Measurements from ENCODE around the gene KLHL22.

Gene KLHL22

GRCh38 chr22:20434264-20434751 is 61.3 kb downstream of the KLHL22 start:
- no peak for DNase-seq (ENCODE audit: low read depth in 2 of 2, low spot score in 1 of 2)

DNA sequence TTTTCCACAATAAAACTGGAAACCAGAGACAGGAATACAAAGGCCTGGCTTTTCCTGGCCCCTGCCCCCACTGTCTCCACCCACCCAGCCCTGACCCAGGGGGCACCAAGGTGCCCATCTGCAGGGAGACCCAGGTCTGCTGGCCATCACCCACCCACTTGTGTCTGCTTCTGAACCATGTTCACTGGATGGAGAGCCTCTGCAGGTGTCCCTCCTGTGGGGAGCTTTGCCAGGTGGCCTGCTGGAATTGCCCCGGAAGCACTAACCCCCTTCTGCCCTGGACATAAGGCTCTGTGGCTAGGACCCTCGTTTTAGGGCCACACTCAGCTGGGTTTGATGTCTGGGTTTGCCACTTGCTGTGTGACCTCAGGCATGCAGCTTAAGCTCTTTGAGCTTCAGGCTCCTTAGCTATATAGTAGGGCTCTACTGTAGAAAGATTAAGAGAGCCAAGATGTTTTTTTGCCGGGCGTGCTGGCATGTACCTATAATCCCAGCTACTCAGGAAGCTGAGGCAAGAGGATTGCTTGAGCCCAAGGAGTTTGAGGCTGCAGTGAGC is 61.8 kb downstream of the KLHL22 start:
- no peak for DNase-seq (ENCODE audit: low read depth in 2 of 2, low spot score in 1 of 2)

GRCh38 chr22:20433191-20433590 is 62.4 kb downstream of the KLHL22 start:
- DNase-seq (ENCODE audit: low read depth in 2 of 2, low spot score in 1 of 2) = no peak

- no peak for DNase-seq (ENCODE audit: low read depth in 2 of 2, low spot score in 1 of 2)
These were observed 63.3 kb downstream of the KLHL22 start for GRCh38 chr22:20432244-20432686.

DNA sequence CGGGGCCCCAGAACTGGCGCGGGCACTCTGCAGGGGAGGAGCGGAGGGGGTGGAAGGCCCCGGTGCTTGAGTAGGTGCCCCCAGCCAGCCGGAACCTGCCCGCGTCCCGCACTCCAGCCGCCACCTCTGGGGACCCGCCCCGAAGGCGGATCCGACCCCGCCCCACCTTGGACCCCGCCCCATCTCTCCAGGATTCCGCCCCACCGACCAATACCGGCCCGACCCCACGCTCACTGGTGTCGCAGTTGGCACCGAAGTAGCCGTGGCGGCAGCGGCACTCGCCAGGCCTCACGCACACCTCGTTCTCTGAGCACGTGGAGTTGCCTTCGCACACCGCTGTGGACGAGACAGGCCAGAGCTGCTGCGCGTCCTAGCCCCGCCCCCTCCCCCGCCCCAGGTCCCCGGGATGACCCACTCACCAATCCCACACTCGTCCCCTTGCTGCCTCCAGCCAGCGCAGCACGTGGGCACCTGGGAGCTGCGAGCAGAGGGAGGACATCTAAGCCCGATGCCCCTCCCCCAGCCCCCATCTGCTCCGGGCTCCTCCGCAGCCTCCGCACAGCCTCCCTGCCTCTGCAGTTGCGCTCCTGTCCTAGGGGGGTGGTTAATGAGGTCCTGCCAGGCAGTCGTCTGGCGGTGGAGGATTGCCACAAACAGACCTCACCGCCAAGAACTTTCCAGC is 63.9 kb downstream of the KLHL22 start:
- DNase-seq (ENCODE audit: low read depth in 2 of 2, low spot score in 1 of 2) = no peak

- DNase-seq (ENCODE audit: low read depth in 2 of 2, low spot score in 1 of 2) = no peak
These were observed 64.7 kb downstream of the KLHL22 start for GRCh38 chr22:20430720-20431510.

DNA sequence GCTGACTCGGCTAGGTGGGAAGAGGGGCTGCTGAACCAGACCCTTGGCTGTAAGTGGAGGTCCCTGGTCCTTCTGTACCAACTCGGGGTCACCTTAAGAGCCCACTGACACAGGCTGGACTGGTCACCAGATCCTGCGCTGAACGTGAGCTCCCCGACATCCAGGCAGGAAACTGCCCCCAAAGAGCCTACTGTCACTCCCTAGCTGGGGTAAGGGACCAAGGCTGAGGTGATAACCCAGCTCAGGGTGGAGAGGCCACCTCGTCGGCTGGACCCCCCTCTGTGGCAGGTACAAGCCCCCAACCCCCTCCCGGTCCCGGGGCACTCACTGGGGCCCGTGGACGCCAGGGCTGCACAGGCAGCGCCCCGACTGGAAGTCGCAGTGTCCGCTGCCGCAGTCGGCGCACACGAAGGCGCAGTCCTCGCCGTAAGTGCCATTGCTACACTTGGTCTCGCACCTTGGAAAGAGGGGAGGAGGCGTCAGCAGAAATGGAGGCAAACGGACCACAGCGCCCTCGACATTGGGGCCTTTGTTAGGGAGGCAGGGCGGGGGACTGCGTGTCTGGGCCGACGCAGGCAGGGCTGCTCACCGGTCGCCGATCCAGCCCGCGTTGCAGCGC is 65.4 kb downstream of the KLHL22 start:
- DNase-seq (ENCODE audit: low read depth in 2 of 2, low spot score in 1 of 2) = no peak

DNA sequence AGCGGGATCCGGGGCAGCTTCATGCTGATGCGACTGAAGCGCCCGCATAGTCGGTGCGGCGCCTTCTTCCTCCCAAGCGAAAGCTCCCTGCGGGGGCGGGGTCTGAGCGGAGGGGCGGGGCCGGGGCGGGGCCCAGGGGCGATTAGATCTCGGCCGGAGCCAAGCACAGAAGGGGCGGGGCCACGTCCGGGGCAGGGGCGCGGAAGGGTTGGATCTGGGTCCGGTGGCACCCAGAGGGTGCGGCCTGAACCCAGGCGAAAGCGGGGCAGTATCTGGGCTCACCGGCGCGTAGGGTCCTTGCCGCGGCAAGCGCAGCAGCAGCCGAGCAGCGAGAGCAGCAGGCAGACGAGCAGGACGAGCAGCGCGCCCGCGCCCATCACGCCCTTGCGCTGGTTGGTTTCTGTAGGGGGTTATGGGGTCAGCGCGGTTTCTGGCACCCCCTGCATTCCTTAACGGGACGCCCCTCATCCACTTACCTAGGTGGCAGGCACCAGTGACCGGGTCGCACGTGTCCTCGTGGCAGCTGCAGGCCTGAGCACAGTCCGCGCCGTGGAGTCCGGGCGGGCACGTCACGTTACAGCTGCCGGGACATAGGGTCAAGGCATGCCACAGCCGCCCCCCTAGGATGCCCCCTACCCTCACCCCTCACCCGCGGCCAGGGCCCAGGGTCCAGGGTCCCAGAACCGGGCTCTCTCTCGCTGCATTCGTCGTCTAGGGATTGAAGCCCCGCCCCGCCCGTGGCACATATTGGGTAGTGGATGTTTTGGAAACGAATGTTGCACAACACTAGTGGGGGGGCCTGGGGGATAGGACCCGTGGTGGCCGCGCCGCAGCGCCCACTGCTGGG is 66.1 kb downstream of the KLHL22 start:
- peak; percentile 51 to 62 for DNase-seq (ENCODE audit: low read depth in 2 of 2, low spot score in 1 of 2)

GRCh38 chr22:20428496-20429253 is 66.9 kb downstream of the KLHL22 start:
- no peak for DNase-seq (ENCODE audit: low read depth in 2 of 2, low spot score in 1 of 2)

DNA sequence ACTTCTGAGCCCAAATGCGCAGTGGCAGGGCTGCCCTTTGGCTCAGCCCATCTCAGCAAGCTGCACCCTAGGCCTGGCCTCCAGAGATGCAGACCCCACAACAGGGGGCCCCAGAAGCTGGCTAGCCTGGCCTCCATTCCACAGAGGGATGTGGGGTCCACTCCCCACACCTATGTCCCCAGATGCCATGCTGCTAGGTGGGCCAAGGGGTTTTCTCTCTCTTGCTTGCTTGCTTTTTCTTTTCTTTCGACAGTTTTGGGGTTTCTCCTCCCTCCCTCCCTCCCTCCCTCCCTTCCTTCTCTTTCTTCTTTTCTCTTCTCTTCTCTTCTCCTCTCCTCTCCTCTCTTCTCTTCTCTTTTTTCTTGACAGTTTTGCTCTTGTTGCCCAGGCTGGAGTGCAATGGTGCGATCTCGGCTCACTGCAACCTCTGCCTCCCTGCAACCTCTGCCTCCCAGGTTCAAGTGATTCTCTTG is 67.6 kb downstream of the KLHL22 start:
- no peak for DNase-seq (ENCODE audit: low read depth in 2 of 2, low spot score in 1 of 2)

GRCh38 chr22:20427104-20427944 is 68.3 kb downstream of the KLHL22 start:
- DNase-seq (ENCODE audit: low read depth in 2 of 2, low spot score in 1 of 2) = no peak

DNA sequence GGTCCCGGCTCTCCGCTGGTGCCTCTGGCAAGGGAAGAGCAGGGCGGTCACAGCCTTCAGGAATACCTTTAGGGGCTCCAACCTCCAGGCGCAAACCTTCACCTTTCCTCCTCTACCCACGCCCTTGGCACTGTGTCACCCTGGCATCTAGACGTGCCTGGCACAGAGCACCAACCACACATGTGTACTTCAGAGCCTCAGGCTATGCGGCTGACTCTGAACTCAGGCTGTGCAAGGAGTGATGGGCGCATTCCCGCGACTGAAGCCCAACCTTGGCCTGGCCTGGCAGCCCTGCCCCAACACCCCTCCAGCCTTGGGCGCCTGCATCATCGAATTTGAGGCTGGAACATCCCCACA is 69.4 kb downstream of the KLHL22 start:
- no peak for DNase-seq (ENCODE audit: low read depth in 2 of 2, low spot score in 1 of 2)

DNA sequence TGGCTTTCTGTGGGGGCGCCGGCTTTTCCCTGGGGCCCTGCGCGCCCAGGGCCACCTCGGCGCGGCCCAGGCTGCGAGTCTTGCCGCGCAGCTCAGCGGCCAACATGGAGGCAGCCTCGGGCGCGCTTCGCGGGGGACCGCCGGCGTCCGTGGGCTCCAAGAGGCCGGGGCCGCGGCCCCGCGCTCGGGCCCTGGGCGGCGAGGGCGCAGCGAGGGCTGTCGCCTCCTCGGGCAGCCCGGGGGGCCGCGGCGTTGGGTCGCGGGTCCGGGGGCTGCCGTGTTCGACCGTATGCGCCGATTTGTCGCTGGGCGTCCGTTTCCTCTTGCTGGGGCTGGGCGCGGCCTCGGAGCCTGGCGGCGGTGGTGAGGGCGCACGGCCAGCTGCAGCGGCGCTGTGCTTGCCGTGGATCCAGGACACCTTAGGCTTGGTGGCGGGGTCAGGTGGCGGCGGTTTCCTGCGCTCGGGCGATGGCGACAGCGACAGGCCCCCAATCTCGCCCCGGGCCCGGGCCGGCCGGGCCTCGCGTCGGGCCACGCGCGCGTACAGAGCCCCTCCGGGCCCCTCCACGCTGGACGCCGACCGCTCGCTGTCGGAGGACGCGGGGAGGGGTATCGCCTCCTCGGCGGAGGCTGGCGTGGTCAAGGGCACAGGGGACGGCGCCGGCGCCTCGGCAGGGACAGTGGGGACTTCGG is 69.9 kb downstream of the KLHL22 start:
- no peak for DNase-seq (ENCODE audit: low read depth in 2 of 2, low spot score in 1 of 2)

DNA sequence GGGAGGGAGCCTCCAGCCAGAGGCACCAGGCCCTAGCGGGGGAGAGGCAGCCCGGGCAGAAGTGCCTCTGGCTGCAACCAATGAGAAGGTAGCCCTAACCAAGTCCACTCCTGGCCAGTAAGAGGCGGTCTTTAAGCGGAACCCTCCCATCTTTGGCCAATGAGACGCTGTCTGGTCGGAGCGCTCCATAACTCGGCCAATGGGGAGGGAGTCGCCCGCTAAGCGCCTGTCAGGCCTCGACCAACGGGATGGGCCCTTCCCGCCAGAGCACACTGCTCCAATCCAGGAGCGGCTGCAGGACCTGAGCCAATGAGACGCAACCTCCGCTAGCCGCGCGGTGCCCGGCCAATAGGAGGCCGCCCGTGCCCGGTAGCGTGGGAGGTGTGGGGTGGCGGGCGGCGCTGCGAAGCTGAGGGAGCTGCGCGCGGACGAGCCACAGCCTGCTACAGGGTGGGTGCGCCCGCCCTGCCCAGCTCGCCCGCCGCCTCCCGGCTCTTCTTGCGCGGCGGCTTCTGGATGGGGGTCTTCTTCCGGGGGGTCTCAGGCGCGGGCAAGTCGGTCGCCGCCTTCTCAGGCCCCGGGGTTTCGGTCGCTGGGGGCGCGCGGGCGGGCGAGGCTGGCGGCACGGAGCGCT is 70.5 kb downstream of the KLHL22 start:
- DNase-seq (ENCODE audit: low read depth in 2 of 2, low spot score in 1 of 2) = no peak

DNA sequence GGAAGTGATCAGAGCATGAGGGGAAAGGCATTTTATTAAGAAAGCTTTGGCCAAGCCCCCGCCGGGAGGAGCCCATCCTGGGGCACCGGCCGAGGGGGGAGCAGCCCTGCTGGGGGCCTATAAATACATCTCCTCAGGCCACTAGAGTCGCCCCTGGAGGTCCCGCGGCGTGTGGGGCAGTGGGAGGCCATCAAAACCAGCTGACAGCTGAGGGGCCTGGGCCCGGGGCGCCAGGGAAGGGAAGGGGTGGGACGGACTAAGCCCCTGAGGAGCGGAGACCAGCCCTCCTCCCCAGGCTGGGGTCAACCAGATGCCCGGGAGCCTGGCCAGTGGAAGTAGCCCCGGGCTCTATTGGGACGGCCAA is 71.0 kb downstream of the KLHL22 start:
- DNase-seq (ENCODE audit: low read depth in 2 of 2, low spot score in 1 of 2) = no peak

DNA sequence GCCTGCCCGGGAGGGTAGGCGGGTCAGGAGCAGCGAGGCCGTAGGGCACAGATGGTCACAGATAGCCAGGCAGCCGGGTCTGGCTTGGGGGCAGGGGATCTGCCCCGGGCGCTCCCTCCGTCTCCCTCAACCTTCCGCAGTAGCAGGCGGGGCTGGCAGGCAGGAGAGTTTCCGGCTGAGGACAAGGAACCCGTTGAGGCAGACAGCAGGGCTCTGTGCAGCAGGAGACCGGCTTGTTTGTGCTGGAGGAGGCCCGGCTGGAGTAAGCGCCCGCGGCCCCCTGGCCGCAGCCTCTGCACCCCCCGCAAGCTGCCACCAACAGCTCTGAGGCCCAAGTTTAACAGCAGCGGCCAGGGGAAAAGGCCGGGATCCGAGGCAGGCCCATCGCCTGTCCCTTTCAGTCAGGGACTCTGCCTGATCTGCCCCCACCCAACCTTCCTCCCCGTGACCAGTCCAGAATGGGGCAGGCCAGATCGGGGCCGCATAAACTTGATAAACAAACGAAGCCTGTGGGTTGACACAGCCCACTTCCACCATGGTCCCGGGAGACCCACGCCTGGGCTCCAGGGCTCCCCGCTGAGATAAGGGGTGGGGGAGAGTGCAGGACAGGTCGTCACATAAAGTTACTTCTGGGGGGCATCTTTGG is 71.6 kb downstream of the KLHL22 start:
- DNase-seq (ENCODE audit: low read depth in 2 of 2, low spot score in 1 of 2) = no peak

- DNase-seq (ENCODE audit: low read depth in 2 of 2, low spot score in 1 of 2) = no peak
These were observed 72.3 kb downstream of the KLHL22 start for GRCh38 chr22:20423008-20423905.

Measured in stimulated activated CD8-positive, alpha-beta memory T cell treated with anti-CD3 and anti-CD28 coated beads, Interleukin-4, amount 100 ng/mL, for 4 hours (primary cell).